ENCODE measurements around the gene ABHD16A.

ABHD16A gene

GRCh38 chr6:31737991-31738979 is 35.2 kb upstream of the ABHD16A start:
- Histone ChIP-seq H3K27ac (ENCODE audit: low read length) (peak overlapping the region; percentile 44), H3K36me3 (ENCODE audit: control insufficient read depth, low read depth, low read length) (peaks cover 14% of the 10 kb centered on the region), H3K4me1 (ENCODE audit: control insufficient read depth, low read depth, low read length) (peaks cover 34% of the 10 kb centered on the region), H3K9me3 (ENCODE audit: control insufficient read depth, low read depth, low read length) (no peaks in the 10 kb centered on the region), H3K27me3 (ENCODE audit: control insufficient read depth, insufficient read depth, low read length) (no peaks in the 10 kb centered on the region), H3K9ac (ENCODE audit: low read length) (peak overlapping the region; percentile 37), H3K4me3 (ENCODE audit: low read length) (peak overlapping the region; percentile 69)

DNA sequence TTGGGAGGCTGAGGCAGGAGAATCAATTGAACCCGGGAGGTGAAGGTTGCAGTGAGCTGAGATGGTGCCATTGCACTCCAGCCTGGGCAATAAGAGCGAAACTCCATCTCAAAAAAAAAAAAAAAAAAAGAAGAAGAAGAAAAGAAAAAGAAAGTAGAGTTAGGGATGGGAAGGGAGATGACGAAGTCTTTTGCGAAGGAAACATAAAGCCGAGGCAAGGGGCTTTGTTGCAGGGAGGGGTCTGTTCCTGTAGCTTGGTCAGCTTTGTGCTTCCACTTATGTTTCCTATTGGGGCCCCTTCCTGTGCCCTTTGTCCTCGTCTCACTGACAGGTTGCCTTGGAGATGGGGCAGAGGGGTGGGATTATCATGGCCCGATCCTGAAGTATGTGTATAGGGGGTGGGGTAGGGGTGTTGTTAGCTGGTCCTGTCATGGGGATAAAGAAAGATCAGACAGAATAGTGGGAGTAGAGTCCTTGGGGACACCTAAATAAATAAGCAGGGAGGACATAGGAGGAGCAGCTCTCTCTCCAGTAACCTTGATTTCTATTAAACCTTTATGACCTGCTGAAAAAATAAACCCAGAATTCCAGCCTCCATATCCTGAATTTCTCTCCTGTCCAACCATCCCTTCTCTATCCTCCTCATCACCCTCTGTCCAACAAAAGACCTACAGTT is 34.3 kb upstream of the ABHD16A start:
- Histone ChIP-seq H3K9ac (ENCODE audit: low read length) (peak overlapping the region; percentile 37), H3K4me1 (ENCODE audit: control insufficient read depth, low read depth, low read length) (peaks cover 34% of the 10 kb centered on the region), H3K27me3 (ENCODE audit: control insufficient read depth, insufficient read depth, low read length) (no peaks in the 10 kb centered on the region), H3K4me3 (ENCODE audit: low read length) (peak overlapping the region; percentile 69), H3K9me3 (ENCODE audit: control insufficient read depth, low read depth, low read length) (no peaks in the 10 kb centered on the region), H3K27ac (ENCODE audit: low read length) (peak overlapping the region; percentile 44), H3K36me3 (ENCODE audit: control insufficient read depth, low read depth, low read length) (peaks cover 18% of the 10 kb centered on the region)

DNA sequence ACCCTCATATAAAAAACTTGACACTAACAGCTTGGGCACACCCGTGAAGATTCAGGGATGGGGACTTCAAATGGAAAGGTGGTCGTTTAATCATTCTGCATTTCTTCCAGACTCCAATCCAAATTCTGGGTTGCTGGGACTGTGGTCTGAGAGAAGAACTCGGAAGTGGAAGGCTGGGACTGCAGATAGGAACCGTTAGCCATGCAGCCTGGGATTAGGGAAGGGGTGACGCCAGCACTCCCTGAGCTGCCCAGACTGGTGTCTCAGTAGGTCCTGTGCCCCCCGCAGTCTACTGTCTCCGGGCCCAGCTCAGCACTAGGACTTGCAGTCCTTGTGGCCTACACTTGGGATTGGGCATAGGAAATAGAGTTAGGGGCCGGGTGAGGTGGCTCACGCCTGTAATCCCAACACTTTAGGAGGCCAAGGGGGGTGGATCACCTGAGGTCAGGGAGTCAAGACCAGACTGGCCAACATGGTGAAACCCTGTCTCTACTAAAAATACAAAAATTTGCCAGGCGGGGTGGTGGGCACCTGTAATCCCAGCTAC is 33.7 kb upstream of the ABHD16A start:
- peak overlapping the region; percentile 78 for H3K27ac ChIP-seq (ENCODE audit: low read length)
- H3K9ac ChIP-seq (ENCODE audit: low read length): peak overlapping the region; percentile 66
- peak overlapping the region; percentile 69 for H3K4me3 ChIP-seq (ENCODE audit: low read length)
- H3K36me3 ChIP-seq (ENCODE audit: control insufficient read depth, low read depth, low read length): peaks cover 20% of the 10 kb centered on the region
- H3K4me1 ChIP-seq (ENCODE audit: control insufficient read depth, low read depth, low read length): peaks cover 34% of the 10 kb centered on the region
- no peaks in the 10 kb centered on the region for H3K27me3 ChIP-seq (ENCODE audit: control insufficient read depth, insufficient read depth, low read length)
- no peaks in the 10 kb centered on the region for H3K9me3 ChIP-seq (ENCODE audit: control insufficient read depth, low read depth, low read length)

DNA sequence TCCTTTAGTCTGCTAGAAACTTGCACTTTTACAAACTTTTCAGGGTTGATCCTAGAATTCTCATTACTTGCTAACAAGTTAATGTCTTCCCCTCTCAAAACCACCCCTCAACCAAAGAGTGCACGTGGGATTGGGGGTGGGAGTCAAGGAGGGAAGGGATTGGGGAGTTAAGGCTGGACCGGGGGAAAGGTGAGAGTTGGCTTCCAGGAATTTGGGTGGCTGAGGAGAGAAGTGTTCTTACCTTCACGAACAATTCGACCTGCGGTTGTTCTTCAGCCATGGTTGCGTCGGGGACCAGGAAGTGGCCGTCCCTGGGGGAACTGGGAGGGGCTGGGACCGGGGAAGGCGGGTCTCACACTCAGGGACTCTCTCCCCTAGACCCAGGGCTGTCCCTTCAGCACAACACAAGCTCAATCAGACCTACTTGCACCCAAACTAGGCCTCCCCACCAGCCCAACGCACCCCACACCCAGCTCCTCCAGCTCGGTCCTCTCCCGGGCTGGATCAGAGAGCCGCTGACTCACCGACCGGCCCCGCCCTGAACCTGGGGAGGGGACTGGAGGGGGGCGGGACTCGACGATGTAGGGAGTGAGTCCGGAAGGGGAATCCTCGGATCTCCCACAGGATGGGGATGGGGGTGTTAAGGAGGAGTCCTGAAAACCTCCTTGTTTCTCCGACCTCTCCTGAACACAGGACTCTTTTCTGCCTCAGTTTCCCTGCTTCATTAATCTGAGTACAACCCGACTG is 33.1 kb upstream of the ABHD16A start, which contains the start of gene CLIC1:
CLIC1 (minus strand) TSS at position 510 of the 747 bp plus-strand sequence; CDS start at position 280, 230 bp downstream.
- peaks cover 25% of the 10 kb centered on the region for H3K36me3 ChIP-seq (ENCODE audit: control insufficient read depth, low read depth, low read length)
- H3K27me3 ChIP-seq (ENCODE audit: control insufficient read depth, insufficient read depth, low read length): no peaks in the 10 kb centered on the region
- peak within 1 kb of the TSS; percentile 78 for H3K27ac ChIP-seq (ENCODE audit: low read length)
- peak within 1 kb of the TSS; percentile 66 for H3K9ac ChIP-seq (ENCODE audit: low read length)
- peaks cover 34% of the 10 kb centered on the region for H3K4me1 ChIP-seq (ENCODE audit: control insufficient read depth, low read depth, low read length)
- peak within 1 kb of the TSS; percentile 69 for H3K4me3 ChIP-seq (ENCODE audit: low read length)
- H3K9me3 ChIP-seq (ENCODE audit: control insufficient read depth, low read depth, low read length): no peaks in the 10 kb centered on the region

GRCh38 chr6:31734821-31735406 is 31.8 kb upstream of the ABHD16A start:
- Histone ChIP-seq H3K36me3 (ENCODE audit: control insufficient read depth, low read depth, low read length) (peaks cover 25% of the 10 kb centered on the region), H3K4me3 (ENCODE audit: low read length) (peak overlapping the region; percentile 69), H3K9ac (ENCODE audit: low read length) (peak overlapping the region; percentile 66), H3K9me3 (ENCODE audit: control insufficient read depth, low read depth, low read length) (no peaks in the 10 kb centered on the region), H3K27me3 (ENCODE audit: control insufficient read depth, insufficient read depth, low read length) (no peaks in the 10 kb centered on the region), H3K27ac (ENCODE audit: low read length) (peak overlapping the region; percentile 55), H3K4me1 (ENCODE audit: control insufficient read depth, low read depth, low read length) (peaks cover 39% of the 10 kb centered on the region)

- H3K4me1 ChIP-seq (ENCODE audit: control insufficient read depth, low read depth, low read length): peaks cover 37% of the 10 kb centered on the region
- peaks cover 25% of the 10 kb centered on the region for H3K36me3 ChIP-seq (ENCODE audit: control insufficient read depth, low read depth, low read length)
- no peak overlapping the region for H3K27ac ChIP-seq (ENCODE audit: low read length)
- H3K4me3 ChIP-seq (ENCODE audit: low read length): peak overlapping the region; percentile 69
- H3K27me3 ChIP-seq (ENCODE audit: control insufficient read depth, insufficient read depth, low read length): no peaks in the 10 kb centered on the region
- no peaks in the 10 kb centered on the region for H3K9me3 ChIP-seq (ENCODE audit: control insufficient read depth, low read depth, low read length)
- peak overlapping the region; percentile 66 for H3K9ac ChIP-seq (ENCODE audit: low read length)
Observed at GRCh38 chr6:31734247-31734820, 31.2 kb upstream of the ABHD16A start.

GRCh38 chr6:31733734-31734133 is 30.6 kb upstream of the ABHD16A start:
- no peak overlapping the region for H3K4me3 ChIP-seq (ENCODE audit: low read length)
- no peak overlapping the region for H3K9ac ChIP-seq (ENCODE audit: low read length)

GRCh38 chr6:31732029-31732428 is 28.9 kb upstream of the ABHD16A start:
- Histone ChIP-seq H3K9ac (ENCODE audit: low read length) (no peak overlapping the region), H3K36me3 (ENCODE audit: control insufficient read depth, low read depth, low read length) (peaks cover 33% of the 10 kb centered on the region), H3K4me3 (ENCODE audit: low read length) (no peak overlapping the region), H3K27me3 (ENCODE audit: control insufficient read depth, insufficient read depth, low read length) (no peaks in the 10 kb centered on the region), H3K9me3 (ENCODE audit: control insufficient read depth, low read depth, low read length) (no peaks in the 10 kb centered on the region), H3K4me1 (ENCODE audit: control insufficient read depth, low read depth, low read length) (peaks cover 17% of the 10 kb centered on the region), H3K27ac (ENCODE audit: low read length) (no peak overlapping the region)

More at GRCh38 chr6:31733734-31734133, 30.6 kb upstream of the ABHD16A start:
- Histone ChIP-seq H3K9me3 (ENCODE audit: control insufficient read depth, low read depth, low read length) (no peaks in the 10 kb centered on the region), H3K36me3 (ENCODE audit: control insufficient read depth, low read depth, low read length) (peaks cover 25% of the 10 kb centered on the region), H3K4me1 (ENCODE audit: control insufficient read depth, low read depth, low read length) (peaks cover 33% of the 10 kb centered on the region), H3K27me3 (ENCODE audit: control insufficient read depth, insufficient read depth, low read length) (no peaks in the 10 kb centered on the region), H3K27ac (ENCODE audit: low read length) (no peak overlapping the region)

DNA sequence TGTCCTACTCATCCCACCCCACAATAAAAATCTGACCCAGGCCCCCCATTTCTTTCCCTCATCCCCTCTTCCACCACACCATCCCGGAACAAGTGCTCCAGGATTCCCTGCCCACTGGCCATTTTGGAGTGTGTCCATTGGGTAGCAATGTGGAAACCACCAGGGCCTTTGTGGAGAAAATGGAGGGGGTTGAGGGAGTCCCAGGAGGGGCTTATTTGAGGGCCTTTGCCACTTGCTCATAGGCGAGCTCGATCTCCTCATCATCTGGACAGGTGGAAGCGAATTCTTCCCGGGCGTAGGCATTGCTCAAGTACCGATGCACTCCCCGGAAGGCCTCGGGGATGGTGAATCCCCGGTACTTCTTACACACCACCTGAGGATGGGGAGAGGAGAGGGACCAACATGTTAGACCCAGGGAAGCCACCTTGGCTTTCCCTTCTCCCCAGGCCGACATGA is 27.5 kb upstream of the ABHD16A start:
- no peak overlapping the region for H3K27ac ChIP-seq (ENCODE audit: low read length)
- H3K9ac ChIP-seq (ENCODE audit: low read length): no peak overlapping the region

DNA sequence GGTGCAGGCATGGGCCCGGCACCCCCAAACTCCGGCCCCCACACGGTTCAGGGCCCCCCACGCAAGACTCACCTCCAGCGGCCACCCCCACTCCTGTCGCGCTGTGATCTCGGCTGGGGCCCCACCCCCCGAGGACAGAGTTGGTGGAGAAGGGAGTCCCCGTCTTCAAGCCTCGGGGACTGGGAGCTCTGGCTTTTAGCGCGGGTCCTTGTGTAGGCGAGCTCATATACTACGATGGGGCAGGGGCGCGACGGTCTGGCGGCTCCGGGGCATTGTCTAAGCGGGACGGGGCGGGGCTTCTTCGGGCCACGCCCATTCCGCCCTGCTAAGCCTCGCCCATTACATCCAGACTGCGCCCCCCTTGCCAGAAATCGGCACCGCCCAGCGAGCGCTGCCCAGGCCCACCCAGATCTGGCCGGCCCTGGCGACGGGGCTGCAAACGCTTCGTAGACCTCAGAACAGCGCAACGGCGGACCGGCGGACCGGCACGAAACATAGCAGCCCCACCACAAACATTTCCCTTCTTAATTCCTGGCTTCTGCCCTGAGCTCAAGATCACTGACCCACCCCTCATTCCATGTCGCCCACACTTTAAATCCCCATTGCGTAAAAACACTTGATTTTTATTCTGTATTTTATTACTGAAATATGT is 27.0 kb upstream of the ABHD16A start:
- no peaks in the 10 kb centered on the region for H3K27me3 ChIP-seq (ENCODE audit: control insufficient read depth, insufficient read depth, low read length)
- H3K9me3 ChIP-seq (ENCODE audit: control insufficient read depth, low read depth, low read length): no peaks in the 10 kb centered on the region
- peaks cover 12% of the 10 kb centered on the region for H3K4me1 ChIP-seq (ENCODE audit: control insufficient read depth, low read depth, low read length)
- H3K4me3 ChIP-seq (ENCODE audit: low read length): peak overlapping the region; percentile 73
- H3K9ac ChIP-seq (ENCODE audit: low read length): peak overlapping the region; percentile 77
- H3K36me3 ChIP-seq (ENCODE audit: control insufficient read depth, low read depth, low read length): peaks cover 43% of the 10 kb centered on the region
- no peak overlapping the region for H3K27ac ChIP-seq (ENCODE audit: low read length)

More for the DNA sequence above, 27.5 kb upstream of the ABHD16A start:
- Histone ChIP-seq H3K27me3 (ENCODE audit: control insufficient read depth, insufficient read depth, low read length) (no peaks in the 10 kb centered on the region), H3K4me1 (ENCODE audit: control insufficient read depth, low read depth, low read length) (peaks cover 12% of the 10 kb centered on the region), H3K36me3 (ENCODE audit: control insufficient read depth, low read depth, low read length) (peaks cover 43% of the 10 kb centered on the region), H3K9me3 (ENCODE audit: control insufficient read depth, low read depth, low read length) (no peaks in the 10 kb centered on the region), H3K4me3 (ENCODE audit: low read length) (peak overlapping the region; percentile 73)
